ENCODE measurements around the gene HSPB2.

DNA sequence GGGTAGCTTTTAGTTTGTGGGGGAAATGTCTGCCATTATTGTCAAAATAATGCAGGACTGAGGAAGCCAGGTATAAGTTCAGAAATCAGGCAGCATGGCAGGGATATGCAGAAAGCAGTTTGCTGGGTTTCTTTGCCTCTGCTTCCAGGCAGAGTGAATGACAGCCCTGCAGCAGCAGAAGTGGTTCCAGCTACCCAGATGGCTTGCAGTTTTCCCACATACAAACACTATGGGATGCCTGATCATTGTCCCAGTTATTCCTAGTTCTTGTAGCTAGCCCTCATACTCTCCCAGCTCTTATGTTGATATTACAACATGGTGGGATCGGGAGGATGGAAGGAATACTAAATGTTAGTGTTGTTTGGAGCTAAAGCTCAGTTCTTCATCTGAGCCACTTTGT lies 21.8 kb downstream of the HSPB2 start:
- TF ChIP-seq, protein P1, sequence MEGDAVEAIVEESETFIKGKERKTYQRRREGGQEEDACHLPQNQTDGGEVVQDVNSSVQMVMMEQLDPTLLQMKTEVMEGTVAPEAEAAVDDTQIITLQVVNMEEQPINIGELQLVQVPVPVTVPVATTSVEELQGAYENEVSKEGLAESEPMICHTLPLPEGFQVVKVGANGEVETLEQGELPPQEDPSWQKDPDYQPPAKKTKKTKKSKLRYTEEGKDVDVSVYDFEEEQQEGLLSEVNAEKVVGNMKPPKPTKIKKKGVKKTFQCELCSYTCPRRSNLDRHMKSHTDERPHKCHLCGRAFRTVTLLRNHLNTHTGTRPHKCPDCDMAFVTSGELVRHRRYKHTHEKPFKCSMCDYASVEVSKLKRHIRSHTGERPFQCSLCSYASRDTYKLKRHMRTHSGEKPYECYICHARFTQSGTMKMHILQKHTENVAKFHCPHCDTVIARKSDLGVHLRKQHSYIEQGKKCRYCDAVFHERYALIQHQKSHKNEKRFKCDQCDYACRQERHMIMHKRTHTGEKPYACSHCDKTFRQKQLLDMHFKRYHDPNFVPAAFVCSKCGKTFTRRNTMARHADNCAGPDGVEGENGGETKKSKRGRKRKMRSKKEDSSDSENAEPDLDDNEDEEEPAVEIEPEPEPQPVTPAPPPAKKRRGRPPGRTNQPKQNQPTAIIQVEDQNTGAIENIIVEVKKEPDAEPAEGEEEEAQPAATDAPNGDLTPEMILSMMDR (IDR thresholded peaks at IDR 0.05), result no peak
- no peak for TF ChIP-seq POLR2AphosphoS5 (IDR thresholded peaks at IDR 0.05)
- no peak for TF ChIP-seq POLR2A (IDR thresholded peaks at IDR 0.05)
- TF ChIP-seq EP300 (IDR thresholded peaks at IDR 0.05), result no peak

All from gastroesophageal sphincter (tissue), 3 donors.